ENCODE data around the gene CLDN16.

The CLDN16 gene

DNA sequence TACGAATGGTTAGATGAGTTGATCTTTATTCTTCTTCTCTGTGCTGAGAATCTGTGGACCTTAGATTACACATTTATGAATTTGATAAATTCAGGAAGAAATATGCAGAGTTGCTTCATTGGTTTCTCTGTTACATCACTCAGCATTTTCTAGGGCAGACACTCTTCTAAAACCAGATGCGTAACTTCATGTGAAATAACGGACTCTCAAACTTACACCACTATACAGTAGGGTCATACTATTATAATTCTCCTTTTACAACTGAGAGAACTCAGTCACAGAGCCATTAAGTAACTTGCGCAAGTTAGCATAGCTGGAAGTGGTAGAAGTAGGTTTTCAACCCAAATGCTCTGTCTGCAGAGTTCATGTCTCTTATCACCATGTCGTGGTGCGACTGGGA, 56.0 kb downstream of the CLDN16 start:
- DNase-seq, result no peak

DNA sequence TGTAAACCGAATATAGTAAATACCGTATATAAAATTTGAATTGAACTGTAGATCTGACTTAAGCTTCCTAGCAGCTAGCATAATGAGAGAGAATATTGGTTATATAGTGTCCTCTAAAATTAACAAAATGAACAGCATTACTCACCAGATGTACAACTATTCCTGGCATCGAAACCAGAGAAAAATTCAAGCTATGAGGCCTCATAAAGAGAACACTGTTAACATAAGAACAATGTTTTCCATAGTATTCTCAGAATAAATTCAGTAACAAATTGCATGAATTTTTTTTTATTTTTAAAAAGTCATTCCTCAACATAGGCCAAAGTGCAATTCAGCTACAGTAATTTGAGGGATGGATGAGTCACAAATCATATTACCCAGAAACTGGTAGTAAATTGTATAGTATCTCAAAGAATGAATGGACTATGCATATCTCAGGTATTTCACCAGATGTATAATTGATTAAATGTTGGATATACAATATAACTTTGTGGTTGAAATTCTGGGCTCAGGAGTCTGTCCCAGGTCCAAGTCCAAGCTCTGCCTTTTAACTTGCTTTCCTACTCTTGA, 56.7 kb downstream of the CLDN16 start:
- no peak for DNase-seq

DNA sequence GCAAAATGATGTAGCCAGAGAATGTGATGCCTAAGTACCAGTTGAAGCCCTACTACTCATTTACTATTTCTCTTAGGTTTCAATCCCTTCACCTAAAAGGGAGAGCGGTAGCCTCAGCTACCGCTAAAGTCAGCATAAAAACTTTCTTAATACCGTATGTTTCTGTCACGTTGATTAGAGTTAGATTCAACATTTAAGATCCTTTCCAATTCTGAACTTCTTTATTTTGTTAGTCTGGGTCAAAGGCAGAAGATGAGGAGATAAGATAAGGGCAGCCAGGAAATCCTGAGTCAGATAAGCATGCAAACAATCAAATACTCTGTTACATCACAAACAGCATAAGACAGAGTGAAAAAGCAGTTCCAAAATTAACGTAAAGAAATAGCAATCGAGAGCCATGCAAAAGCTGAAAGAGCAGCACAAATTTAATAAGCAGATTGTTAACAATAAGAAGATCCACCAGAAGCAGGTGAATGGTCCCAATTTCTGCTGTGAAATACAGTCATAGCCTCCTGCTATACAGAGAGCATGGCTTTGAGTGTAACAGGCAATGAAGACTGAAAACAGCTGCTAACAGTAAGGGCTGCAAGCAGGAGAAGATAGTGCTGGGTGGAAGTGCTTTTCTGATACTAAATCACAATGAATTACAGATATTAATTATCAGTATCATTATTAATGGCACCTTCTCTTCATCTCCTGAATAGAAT, 58.8 kb downstream of the CLDN16 start:
- DNase-seq, result no peak

DNA sequence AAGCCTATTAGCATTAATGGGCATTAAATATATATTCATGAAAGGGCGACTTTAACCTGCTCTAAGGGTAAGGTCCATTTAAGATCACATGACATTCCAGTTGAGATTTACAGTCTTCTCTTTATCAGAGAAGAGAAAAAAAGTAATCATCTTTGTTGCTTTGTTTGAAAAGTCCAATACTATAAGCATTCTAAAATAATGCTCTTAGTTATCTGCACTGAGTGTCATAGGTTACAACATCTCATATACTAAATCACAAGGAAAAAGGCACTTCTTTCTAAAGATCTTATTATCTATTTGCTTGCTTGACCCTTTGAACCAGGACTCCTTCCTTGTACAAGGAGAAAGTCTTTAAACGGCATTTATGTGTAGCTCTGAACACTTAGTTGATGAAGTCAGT, 60.3 kb downstream of the CLDN16 start:
- DNase-seq, result no peak

DNA sequence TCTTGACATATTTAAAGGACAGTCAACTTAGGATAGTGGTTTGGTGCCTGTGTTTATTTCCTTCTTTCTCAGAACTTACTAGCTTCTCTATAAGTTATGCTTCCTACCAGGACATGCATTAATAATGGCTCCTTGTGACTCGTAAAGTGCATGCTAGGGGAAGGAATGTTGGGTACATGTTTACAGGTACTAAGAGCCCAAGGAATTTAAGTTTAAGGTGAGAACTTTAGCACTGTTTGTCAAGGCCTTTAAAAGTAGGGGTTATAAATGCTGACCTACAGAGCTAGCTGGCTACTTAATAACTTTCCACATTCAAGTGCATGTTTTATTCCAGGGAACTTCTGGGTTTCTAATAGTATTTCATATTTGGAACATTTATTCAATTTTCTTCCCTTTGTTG, 61.8 kb downstream of the CLDN16 start, which contains the start of gene TMEM207:
TMEM207 (minus strand) TSS at position 101 of the 400 bp plus-strand sequence; CDS start at position 9, 92 bp downstream.
- no peak for DNase-seq

DNA sequence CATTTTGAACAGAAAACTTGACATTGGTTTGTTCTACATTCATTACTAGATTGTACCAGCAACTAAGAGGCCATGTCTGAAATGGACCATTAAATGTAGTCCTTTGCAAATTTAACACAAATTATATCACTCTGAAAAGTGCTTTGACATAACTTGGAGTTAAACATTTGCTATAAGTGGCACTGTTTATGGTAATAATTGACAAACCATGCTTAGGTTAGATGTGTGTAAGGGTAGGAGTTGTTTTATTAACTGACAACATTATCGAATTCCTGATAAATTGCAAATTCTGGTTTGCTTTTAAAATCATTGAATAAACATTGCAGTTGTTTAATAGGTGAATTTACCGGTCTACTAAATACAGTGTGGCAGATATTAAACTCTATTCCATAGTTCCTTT, 67.9 kb downstream of the CLDN16 start:
- DNase-seq, result no peak

DNA sequence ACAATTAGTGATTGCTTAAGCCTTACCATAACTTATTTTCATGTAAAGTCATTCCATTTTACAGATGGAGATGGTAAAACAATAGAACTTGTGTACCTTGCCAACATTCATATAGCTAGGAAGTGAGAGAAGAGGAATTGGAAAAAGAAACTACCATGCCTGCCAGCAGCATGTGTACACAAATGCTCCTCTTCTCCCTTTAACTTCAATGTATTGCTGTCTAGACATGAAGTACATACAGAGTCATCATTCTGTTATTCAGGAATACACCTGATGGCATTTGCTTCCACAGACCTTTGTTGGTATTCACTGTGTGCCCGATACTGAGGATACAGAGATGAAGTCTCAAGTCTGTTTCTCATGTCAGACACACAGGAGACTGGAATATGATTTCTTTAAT, 68.8 kb downstream of the CLDN16 start:
- no peak for DNase-seq

- DNase-seq, result no peak
Observed at GRCh38 chr3:190458040-190458439, 70.1 kb downstream of the CLDN16 start.
